DMS79 treated with DMSO at 0.1 percent for 48 hours (cell line): ENCODE data around the gene AUTS2.
"Not testable (repeated sequence)": the region's sequence is repeated elsewhere in the genome, so short reads cannot be mapped to it uniquely, and the experiment has no call there.

Experiments
- DNase-seq: peaks from one replicate; lab custom pipeline; 2025; lab: John Stamatoyannopoulos, UW

Gene AUTS2

GRCh38 chr7:70787286-70787685 lies 1189.0 kb downstream of the AUTS2 start:
- DNase-seq = no peak

GRCh38 chr7:70787771-70788170 lies 1189.5 kb downstream of the AUTS2 start:
- DNase-seq = no peak

GRCh38 chr7:70788276-70788675 lies 1190.0 kb downstream of the AUTS2 start:
- DNase-seq = no peak

GRCh38 chr7:70789481-70790214 lies 1191.4 kb downstream of the AUTS2 start:
- DNase-seq = no peak

GRCh38 chr7:70790215-70791073 lies 1192.2 kb downstream of the AUTS2 start:
- no peak for DNase-seq

- DNase-seq = no peak
Observed at GRCh38 chr7:70791341-70791740, 1193.1 kb downstream of the AUTS2 start.

GRCh38 chr7:70793060-70793459 lies 1194.8 kb downstream of the AUTS2 start:
- DNase-seq = no peak

- no peak for DNase-seq
Observed at GRCh38 chr7:70793821-70794220, 1195.5 kb downstream of the AUTS2 start.

GRCh38 chr7:70794962-70795361 lies 1196.7 kb downstream of the AUTS2 start:
- DNase-seq = no peak

GRCh38 chr7:70795948-70796347 lies 1197.7 kb downstream of the AUTS2 start:
- no peak for DNase-seq

GRCh38 chr7:70797109-70797514 lies 1198.8 kb downstream of the AUTS2 start:
- no peak for DNase-seq

GRCh38 chr7:70799841-70800405 lies 1201.6 kb downstream of the AUTS2 start:
- DNase-seq = no peak

GRCh38 chr7:70805360-70805759 lies 1207.1 kb downstream of the AUTS2 start:
- DNase-seq = no peak

GRCh38 chr7:70807650-70808049 lies 1209.4 kb downstream of the AUTS2 start:
- no peak for DNase-seq

- DNase-seq = no peak
Observed at GRCh38 chr7:70808876-70809275, 1210.6 kb downstream of the AUTS2 start.

GRCh38 chr7:70810558-70811139 lies 1212.4 kb downstream of the AUTS2 start:
- DNase-seq = no peak

- DNase-seq = no peak
Observed at GRCh38 chr7:70812511-70812910, 1214.2 kb downstream of the AUTS2 start.

- DNase-seq = not testable (repeated sequence)
Observed at GRCh38 chr7:70822490-70822889, 1224.2 kb downstream of the AUTS2 start.

- peak; percentile 61 for DNase-seq
Observed at GRCh38 chr7:70829221-70830059, 1231.2 kb downstream of the AUTS2 start.

- DNase-seq = no peak
Observed at GRCh38 chr7:70830060-70830395, 1231.8 kb downstream of the AUTS2 start.

GRCh38 chr7:70830426-70830825 lies 1232.2 kb downstream of the AUTS2 start:
- no peak for DNase-seq

GRCh38 chr7:70833726-70834125 lies 1235.5 kb downstream of the AUTS2 start:
- no peak for DNase-seq
